Measurements from ENCODE around the gene PRKAA2.

Gene PRKAA2

GRCh38 chr1:56654126-56654923, 9.2 kb downstream of the PRKAA2 start:
- DNase-seq (ENCODE audit: low read depth, low spot score): no peak

GRCh38 chr1:56655991-56656613, 11.0 kb downstream of the PRKAA2 start:
- no peak for DNase-seq (ENCODE audit: low read depth, low spot score)

GRCh38 chr1:56658254-56658653, 13.1 kb downstream of the PRKAA2 start:
- DNase-seq (ENCODE audit: low read depth, low spot score): no peak

GRCh38 chr1:56660293-56660692, 15.2 kb downstream of the PRKAA2 start:
- DNase-seq (ENCODE audit: low read depth, low spot score): no peak

- no peak for DNase-seq (ENCODE audit: low read depth, low spot score)
Measured at GRCh38 chr1:56663846-56664245, 18.7 kb downstream of the PRKAA2 start.

GRCh38 chr1:56665384-56665783, 20.3 kb downstream of the PRKAA2 start:
- DNase-seq (ENCODE audit: low read depth, low spot score): no peak

- DNase-seq (ENCODE audit: low read depth, low spot score): no peak
Measured at GRCh38 chr1:56666112-56666608, 21.0 kb downstream of the PRKAA2 start.

- DNase-seq (ENCODE audit: low read depth, low spot score): no peak
Measured at GRCh38 chr1:56670350-56670749, 25.2 kb downstream of the PRKAA2 start.

GRCh38 chr1:56671085-56671484, 26.0 kb downstream of the PRKAA2 start:
- DNase-seq (ENCODE audit: low read depth, low spot score): no peak

GRCh38 chr1:56671542-56671941, 26.4 kb downstream of the PRKAA2 start:
- DNase-seq (ENCODE audit: low read depth, low spot score): no peak

- no peak for DNase-seq (ENCODE audit: low read depth, low spot score)
Measured at GRCh38 chr1:56672579-56672978, 27.5 kb downstream of the PRKAA2 start.

- DNase-seq (ENCODE audit: low read depth, low spot score): no peak
Measured at GRCh38 chr1:56675763-56676162, 30.6 kb downstream of the PRKAA2 start.

GRCh38 chr1:56676571-56677035, 31.5 kb downstream of the PRKAA2 start:
- DNase-seq (ENCODE audit: low read depth, low spot score): no peak

- no peak for DNase-seq (ENCODE audit: low read depth, low spot score)
Measured at GRCh38 chr1:56683569-56683968, 38.5 kb downstream of the PRKAA2 start.

- no peak for DNase-seq (ENCODE audit: low read depth, low spot score)
Measured at GRCh38 chr1:56686169-56686568, 41.1 kb downstream of the PRKAA2 start.

- no peak for DNase-seq (ENCODE audit: low read depth, low spot score)
Measured at GRCh38 chr1:56688522-56689026, 43.5 kb downstream of the PRKAA2 start.

GRCh38 chr1:56696663-56697062, 51.5 kb downstream of the PRKAA2 start:
- DNase-seq (ENCODE audit: low read depth, low spot score): no peak

GRCh38 chr1:56703747-56704146, 58.6 kb downstream of the PRKAA2 start:
- DNase-seq (ENCODE audit: low read depth, low spot score): no peak

- no peak for DNase-seq (ENCODE audit: low read depth, low spot score)
Measured at GRCh38 chr1:56707379-56707778, 62.3 kb downstream of the PRKAA2 start.

- DNase-seq (ENCODE audit: low read depth, low spot score): no peak
Measured at GRCh38 chr1:56709269-56709880, 64.3 kb downstream of the PRKAA2 start.

GRCh38 chr1:56709995-56710394, 64.9 kb downstream of the PRKAA2 start:
- DNase-seq (ENCODE audit: low read depth, low spot score): no peak

GRCh38 chr1:56710646-56711045, 65.5 kb downstream of the PRKAA2 start:
- no peak for DNase-seq (ENCODE audit: low read depth, low spot score)
